PC-3 (cell line): ENCODE results near the gene TSC22D3. TPM values are rescaled to one million over a fixed set of nuclear protein-coding genes. Genes with fewer than 3 reads are reported as not detected.

Source experiments
- ATAC-seq: fragments of 200-7000 bp; cut with Tn5 transposase; 2 replicates; pipeline ENCODE4 v1.9.1; 2020; ENCODE audit warnings: mild to moderate bottlenecking, moderate library complexity
- BruUV-seq: library from RNA; stranded (reverse); fragments of 400-500 nt; replicated peaks from 2 replicates; lab custom pipeline; 2021; lab: Mats Ljungman, UMichigan
- CTCF ChIA-PET: fragments of 300-600 bp; sonication (Branson Sonifier 250); formaldehyde crosslinking; loops from one replicate; lab custom pipeline; 2022; ENCODE audit warnings: antibody characterized with exemption; lab: Charles Lee
- POLR2A ChIA-PET: fragments of 300-600 bp; sonication (Branson Sonifier 250); formaldehyde crosslinking; loops from one replicate; lab custom pipeline; 2022; ENCODE audit warnings: antibody characterized with exemption; ENCODE audit not compliant: unreplicated experiment; lab: Charles Lee
- DNase-seq: peaks from one replicate; pipeline ENCODE4 v3.0.0-alpha.2; 2015
- H2AFZ ChIP-seq: fragments of 300-600 bp; sonication (generic); 2 replicates; pipeline ENCODE4 v1.6.0; 2016; ENCODE audit warnings: antibody characterized with exemption, low read length
- H3F3A ChIP-seq: fragments of 300-600 bp; sonication (generic); one replicate; pipeline ENCODE4 v1.6.0; 2017; ENCODE audit warnings: antibody characterized with exemption, low read length, control low read depth, mild to moderate bottlenecking; ENCODE audit not compliant: unreplicated experiment
- H3K27ac ChIP-seq: fragments of 300-600 bp; sonication (generic); 2 replicates; pipeline ENCODE4 v1.5.1; 2016; ENCODE audit warnings: mild to moderate bottlenecking, low read length
- H3K27me3 ChIP-seq: fragments of 300-600 bp; sonication (generic); 2 replicates; pipeline ENCODE4 v1.6.1; 2016; ENCODE audit warnings: low read length, mixed read lengths
- H3K36me3 ChIP-seq: fragments of 300-600 bp; sonication (generic); 2 replicates; pipeline ENCODE4 v1.6.1; 2016; ENCODE audit warnings: low read depth, mixed run types, low read length, mixed read lengths
- H3K4me1 ChIP-seq: fragments of 300-600 bp; sonication (generic); 2 replicates; pipeline ENCODE4 v1.5.1; 2016; ENCODE audit warnings: low read length; ENCODE audit not compliant: insufficient read depth
- H3K4me2 ChIP-seq: fragments of 300-600 bp; sonication (generic); 2 replicates; pipeline ENCODE4 v1.6.0; 2016; ENCODE audit warnings: low read length
- H3K4me3 ChIP-seq: fragments of 300-600 bp; sonication (generic); 2 replicates; pipeline ENCODE4 v1.5.1; 2016; ENCODE audit warnings: mild to moderate bottlenecking, low read length, mixed read lengths
- H3K79me2 ChIP-seq: fragments of 300-600 bp; sonication (generic); 2 replicates; pipeline ENCODE4 v1.6.1; 2017; ENCODE audit warnings: low read length, mixed read lengths
- H3K9ac ChIP-seq: fragments of 300-600 bp; sonication (generic); 2 replicates; pipeline ENCODE4 v1.6.0; 2016; ENCODE audit warnings: mild to moderate bottlenecking, low read length
- H3K9me2 ChIP-seq: fragments of 300-600 bp; sonication (generic); replicated peaks from 2 replicates; pipeline ENCODE4 v1.6.1; 2016; ENCODE audit warnings: mixed run types, low read length, mixed read lengths
- H3K9me3 ChIP-seq: fragments of 300-600 bp; sonication (generic); 2 replicates; pipeline ENCODE4 v1.6.1; 2016; ENCODE audit warnings: low read length, mixed read lengths
- H4K20me1 ChIP-seq: fragments of 300-600 bp; sonication (generic); 2 replicates; pipeline ENCODE4 v1.6.1; 2016; ENCODE audit warnings: low read length, mixed read lengths
- EZH2 ChIP-seq: fragments of 300-600 bp; sonication (generic); IDR thresholded peaks from one replicate; pipeline ENCODE4 v1.6.1; 2017; ENCODE audit warnings: antibody characterized with exemption, mild to moderate bottlenecking, low read length; ENCODE audit not compliant: unreplicated experiment
- EZH2phosphoT487 ChIP-seq: fragments of 300-600 bp; sonication (generic); IDR thresholded peaks from 2 replicates; pipeline ENCODE4 v1.6.1; 2018; ENCODE audit warnings: mild to moderate bottlenecking, antibody characterized with exemption, low read length, borderline replicate concordance
- intact Hi-C: fragments of 100-400 bp; cut with micrococcal nuclease; formaldehyde crosslinking; loops from 2 replicates; pipeline ENCODE4 v1.9.0; 2023
- total RNA-seq: library from RNA; depleted of rRNA; stranded (reverse); fragments of >200 nt; gene quantifications from 2 replicates; pipeline ENCODE4 v1.2.3, GENCODE V29; 2014
- TF ChIP-seq, protein P1 (sequence below): fragments of 300-600 bp; sonication (generic); conservative IDR thresholded peaks from 2 replicates; pipeline ENCODE4 v1.5.1; 2017; ENCODE audit warnings: antibody characterized with exemption, low read depth, mild to moderate bottlenecking, low read length

Gene TSC22D3
- total RNA-seq, 1 experiment from 2014 or later: 17.8 TPM

- intact Hi-C loops: no loop called here
- no peaks in the 10 kb centered on the region for H3K9me2 ChIP-seq
- H3K9me3 ChIP-seq: no peaks in the 10 kb centered on the region
- TF ChIP-seq EZH2 (no peak), EZH2phosphoT487 (no peak)
- TF ChIP-seq, protein P1, sequence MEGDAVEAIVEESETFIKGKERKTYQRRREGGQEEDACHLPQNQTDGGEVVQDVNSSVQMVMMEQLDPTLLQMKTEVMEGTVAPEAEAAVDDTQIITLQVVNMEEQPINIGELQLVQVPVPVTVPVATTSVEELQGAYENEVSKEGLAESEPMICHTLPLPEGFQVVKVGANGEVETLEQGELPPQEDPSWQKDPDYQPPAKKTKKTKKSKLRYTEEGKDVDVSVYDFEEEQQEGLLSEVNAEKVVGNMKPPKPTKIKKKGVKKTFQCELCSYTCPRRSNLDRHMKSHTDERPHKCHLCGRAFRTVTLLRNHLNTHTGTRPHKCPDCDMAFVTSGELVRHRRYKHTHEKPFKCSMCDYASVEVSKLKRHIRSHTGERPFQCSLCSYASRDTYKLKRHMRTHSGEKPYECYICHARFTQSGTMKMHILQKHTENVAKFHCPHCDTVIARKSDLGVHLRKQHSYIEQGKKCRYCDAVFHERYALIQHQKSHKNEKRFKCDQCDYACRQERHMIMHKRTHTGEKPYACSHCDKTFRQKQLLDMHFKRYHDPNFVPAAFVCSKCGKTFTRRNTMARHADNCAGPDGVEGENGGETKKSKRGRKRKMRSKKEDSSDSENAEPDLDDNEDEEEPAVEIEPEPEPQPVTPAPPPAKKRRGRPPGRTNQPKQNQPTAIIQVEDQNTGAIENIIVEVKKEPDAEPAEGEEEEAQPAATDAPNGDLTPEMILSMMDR: no peak
- no peaks in the 10 kb centered on the region for H3K36me3 ChIP-seq
- peaks cover 29% of the 10 kb centered on the region for H3K4me1 ChIP-seq
- no peak overlapping the region for H3K27ac ChIP-seq
- no peaks in the 10 kb centered on the region for H3F3A ChIP-seq
- ATAC-seq (no peak), DNase-seq (no peak)
- H3K4me3 ChIP-seq: no peak overlapping the region
- no peak overlapping the region for H2AFZ ChIP-seq
- H3K4me2 ChIP-seq: no peak overlapping the region
- H3K79me2 ChIP-seq: no peaks in the 10 kb centered on the region
- no peaks in the 10 kb centered on the region for H4K20me1 ChIP-seq
- H3K9ac ChIP-seq: no peak overlapping the region
- H3K27me3 ChIP-seq: no peaks in the 10 kb centered on the region
- POLR2A ChIA-PET: interaction anchor here (0.6 kb wide), 1 partner anchor 145 kb away, joined by 7 read pairs; no protein-coding TSS in a partner anchor
- CTCF ChIA-PET: no interaction called here
- BruUV-seq: no TSS peak
These were observed 61.9 kb downstream of the TSC22D3 start for GRCh38 chrX:107713543-107714205.

GRCh38 chrX:107713203-107713542 lies 62.4 kb downstream of the TSC22D3 start:
- ChIA-PET CTCF (no interaction called here), POLR2A (interaction anchor here (0.6 kb wide), 1 partner anchor 145 kb away, joined by 7 read pairs; no protein-coding TSS in a partner anchor)
- Histone ChIP-seq H3K4me2 (no peak overlapping the region), H3K9ac (no peak overlapping the region), H3K4me1 (peaks cover 29% of the 10 kb centered on the region), H3K9me2 (no peaks in the 10 kb centered on the region), H3K27me3 (no peaks in the 10 kb centered on the region), H3K9me3 (no peaks in the 10 kb centered on the region), H3K27ac (no peak overlapping the region), H3K79me2 (no peaks in the 10 kb centered on the region), H3F3A (no peaks in the 10 kb centered on the region), H4K20me1 (no peaks in the 10 kb centered on the region), H3K4me3 (no peak overlapping the region), H2AFZ (no peak overlapping the region), H3K36me3 (no peaks in the 10 kb centered on the region)
- intact Hi-C loops: no loop called here
- ATAC-seq (no peak), DNase-seq (no peak)
- BruUV-seq: no TSS peak
- TF ChIP-seq, protein P1: no peak
- TF ChIP-seq EZH2 (no peak), EZH2phosphoT487 (no peak)
